ENCODE measurements around the gene ZNF827. TPM values are rescaled to one million over a fixed set of nuclear protein-coding genes. Genes with fewer than 3 reads are reported as not detected.
A peak's percentile ranks its signal among the peaks of the same experiment; 100 is the strongest.

Gene ZNF827
- total RNA-seq, 2 donors from 2014 or later: 5.4 to 13.8 TPM

DNA sequence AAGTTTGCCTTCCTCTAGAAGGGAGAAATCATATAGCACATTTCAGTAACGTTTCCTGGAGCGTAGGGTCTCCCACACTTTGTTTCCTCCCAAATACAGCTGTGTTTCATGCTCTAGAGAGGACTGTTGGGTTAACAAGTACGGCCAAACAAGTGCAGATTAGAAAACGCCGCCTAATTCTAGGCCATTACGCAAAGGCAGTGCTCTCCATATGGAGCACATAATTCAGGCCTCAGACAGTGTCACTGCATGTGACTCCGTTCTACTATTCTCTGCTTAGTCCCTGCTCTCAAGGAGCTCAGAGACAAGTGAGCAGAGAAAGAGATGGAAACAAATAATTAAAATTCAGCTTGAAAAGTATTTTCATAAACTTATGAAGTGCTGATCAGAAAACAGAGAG is 11.6 kb downstream of the ZNF827 start:
- no peak overlapping the region for H3K27ac ChIP-seq
- H3K4me1 ChIP-seq: peaks cover 9% of the 10 kb centered on the region
- WGBS, 2 donors: 79 to 83% methylated on average over 7 of the region's 7 CpGs
- H3K36me3 ChIP-seq (replicated peaks in 1 of 2; ENCODE audit: insufficient read depth in 1 of 2, low read depth in 2 of 2): no peaks in the 10 kb centered on the region
- no peak for TF ChIP-seq POLR2A (IDR thresholded peaks at IDR 0.05)
- no peak for TF ChIP-seq CTCF (IDR thresholded peaks at IDR 0.05)
- DNase-seq: no peak
- intact Hi-C loops (cut with DNase I): no loop called here
- ATAC-seq: no peak
- no peaks in the 10 kb centered on the region for H3K27me3 ChIP-seq
- no peaks in the 10 kb centered on the region for H3K9me3 ChIP-seq
- H3K4me3 ChIP-seq: no peak overlapping the region

- TF ChIP-seq CTCF (IDR thresholded peaks at IDR 0.05) (no peak), POLR2A (IDR thresholded peaks at IDR 0.05) (no peak)
- Histone ChIP-seq H3K27ac (no peak overlapping the region), H3K27me3 (no peaks in the 10 kb centered on the region), H3K36me3 (replicated peaks in 1 of 2; ENCODE audit: insufficient read depth in 1 of 2, low read depth in 2 of 2) (no peaks in the 10 kb centered on the region), H3K4me1 (no peaks in the 10 kb centered on the region), H3K4me3 (no peak overlapping the region), H3K9me3 (no peaks in the 10 kb centered on the region)
- DNase-seq (no peak), ATAC-seq (no peak)
- WGBS, 2 donors: 85 to 86% methylated on average over 1 of the region's 1 CpG
- intact Hi-C loops (cut with DNase I): no loop called here
These were observed 17.4 kb downstream of the ZNF827 start for GRCh38 chr4:145921231-145921630.

DNA sequence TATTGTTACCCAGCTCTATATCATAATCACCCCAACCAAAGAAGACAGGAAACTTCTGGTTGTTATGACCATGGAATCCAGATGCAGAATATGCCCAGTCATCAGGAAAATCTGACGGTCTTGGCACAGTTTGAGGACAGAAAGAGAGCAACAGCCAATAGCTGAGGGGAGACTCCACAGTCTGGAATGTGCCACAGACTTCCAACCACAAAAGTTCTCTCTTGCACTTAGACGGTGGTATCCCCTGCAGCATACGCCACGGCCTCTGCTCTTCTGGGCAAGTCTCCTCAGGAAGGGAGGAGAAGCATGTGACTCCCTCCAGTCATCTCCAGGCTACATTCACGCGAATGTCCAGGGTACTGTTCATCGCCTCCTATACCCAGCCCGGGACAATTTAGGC is 18.4 kb downstream of the ZNF827 start:
- H3K27me3 ChIP-seq: no peaks in the 10 kb centered on the region
- no peaks in the 10 kb centered on the region for H3K9me3 ChIP-seq
- DNase-seq (no peak), ATAC-seq (no peak)
- H3K27ac ChIP-seq: no peak overlapping the region
- no peaks in the 10 kb centered on the region for H3K4me1 ChIP-seq
- H3K4me3 ChIP-seq: no peak overlapping the region
- TF ChIP-seq POLR2A (IDR thresholded peaks at IDR 0.05): no peak
- no peak for TF ChIP-seq CTCF (IDR thresholded peaks at IDR 0.05)
- WGBS, 2 donors: 78 to 87% methylated on average over 7 to 8 of the region's 8 CpGs
- H3K36me3 ChIP-seq (replicated peaks in 1 of 2; ENCODE audit: insufficient read depth in 1 of 2, low read depth in 2 of 2): no peaks in the 10 kb centered on the region
- intact Hi-C loops (cut with DNase I): no loop called here

GRCh38 chr4:145912376-145912775 is 26.2 kb downstream of the ZNF827 start:
- WGBS, 2 donors: 94 to 99% methylated on average over 2 of the region's 2 CpGs
- Histone ChIP-seq H3K27me3 (no peaks in the 10 kb centered on the region), H3K4me1 (peaks cover 18% of the 10 kb centered on the region), H3K36me3 (replicated peaks in 1 of 2; ENCODE audit: insufficient read depth in 1 of 2, low read depth in 2 of 2) (no peaks in the 10 kb centered on the region), H3K4me3 (no peak overlapping the region), H3K9me3 (no peaks in the 10 kb centered on the region), H3K27ac (no peak overlapping the region)
- TF ChIP-seq CTCF (IDR thresholded peaks at IDR 0.05) (no peak), POLR2A (IDR thresholded peaks at IDR 0.05) (no peak)
- DNase-seq (no peak), ATAC-seq (no peak)
- intact Hi-C loops (cut with DNase I): no loop called here

GRCh38 chr4:145909773-145910172 is 28.9 kb downstream of the ZNF827 start:
- intact Hi-C loops (cut with DNase I): no loop called here
- 62 to 71% methylated on average over 12 of the region's 12 CpGs for WGBS, 2 donors
- Histone ChIP-seq H3K4me3 (no peak overlapping the region), H3K27ac (peak overlapping the region; percentile 59 to 71 (median 69)), H3K9me3 (no peaks in the 10 kb centered on the region), H3K27me3 (no peaks in the 10 kb centered on the region), H3K36me3 (replicated peaks in 1 of 2; ENCODE audit: insufficient read depth in 1 of 2, low read depth in 2 of 2) (no peaks in the 10 kb centered on the region), H3K4me1 (peaks cover 23% of the 10 kb centered on the region)
- peak; percentile 38 for ATAC-seq
- DNase-seq: peak in 2 of 4 donors; percentile 13 to 32
- TF ChIP-seq CTCF (IDR thresholded peaks at IDR 0.05) (no peak), POLR2A (IDR thresholded peaks at IDR 0.05) (no peak)
